H9 (cell line): ENCODE data around the gene POLDIP3. TPM values are rescaled to one million over a fixed set of nuclear protein-coding genes. Genes with fewer than 3 reads are reported as not detected.
"Not testable (repeated sequence)": the region's sequence is repeated elsewhere in the genome, so short reads cannot be mapped to it uniquely, and the experiment has no call there.

Experiments used
- DNase-seq: peaks from one replicate; pipeline ENCODE4 v3.0.0-alpha.2; 2017
- H2AFZ ChIP-seq: one replicate; pipeline ENCODE4 v1.6.1; 2013; ENCODE audit warnings: mild to moderate bottlenecking, low read length, control low read depth, moderate library complexity
- H2AK5ac ChIP-seq: 2 replicates; pipeline ENCODE4 v1.6.1; 2013; ENCODE audit warnings: low read length, control low read depth, mixed read lengths; ENCODE audit not compliant: insufficient read length
- H2BK120ac ChIP-seq: one replicate; pipeline ENCODE4 v1.6.1; 2013; ENCODE audit warnings: low read depth, mild to moderate bottlenecking, low read length, control low read depth, inconsistent platforms; ENCODE audit not compliant: poor library complexity, severe bottlenecking
- H2BK12ac ChIP-seq: 2 replicates; pipeline ENCODE4 v1.6.1; 2013; ENCODE audit warnings: low read length, control low read depth, mixed read lengths, low read depth; ENCODE audit not compliant: insufficient read length
- H2BK15ac ChIP-seq: 2 replicates; pipeline ENCODE4 v1.6.1; 2013; ENCODE audit warnings: low read depth, low read length, control low read depth
- H2BK20ac ChIP-seq: one replicate; pipeline ENCODE4 v1.6.1; 2013; ENCODE audit warnings: low read depth, mild to moderate bottlenecking, low read length, control low read depth, inconsistent platforms; ENCODE audit not compliant: poor library complexity, severe bottlenecking
- H2BK5ac ChIP-seq: 2 replicates; pipeline ENCODE4 v1.6.1; 2013; ENCODE audit warnings: low read length, control low read depth, mixed read lengths; ENCODE audit not compliant: insufficient read length
- H3K14ac ChIP-seq: 2 replicates; pipeline ENCODE4 v1.6.1; 2013; ENCODE audit warnings: low read length, control low read depth; ENCODE audit not compliant: insufficient read depth
- H3K18ac ChIP-seq: 2 replicates; pipeline ENCODE4 v1.6.1; 2013; ENCODE audit warnings: low read depth, mild to moderate bottlenecking, mixed read lengths, low read length, control low read depth; ENCODE audit not compliant: insufficient read length
- H3K23ac ChIP-seq: 2 replicates; pipeline ENCODE4 v1.6.1; 2013; ENCODE audit warnings: low read length, control low read depth, mixed read lengths, low read depth; ENCODE audit not compliant: insufficient read length
- H3K23me2 ChIP-seq: 2 replicates; pipeline ENCODE4 v1.6.1; 2013; ENCODE audit warnings: low read depth, mild to moderate bottlenecking, mixed read lengths, low read length, control low read depth; ENCODE audit not compliant: insufficient read length, poor library complexity, severe bottlenecking
- H3K27ac ChIP-seq: 2 replicates; pipeline ENCODE4 v1.5.1; 2013; ENCODE audit warnings: low read length, control low read depth, mixed read lengths, low read depth; ENCODE audit not compliant: insufficient read length
- H3K27me3 ChIP-seq: 2 replicates; pipeline ENCODE4 v1.6.1; 2013; ENCODE audit warnings: low read length, control low read depth, inconsistent platforms; ENCODE audit not compliant: insufficient read depth
- H3K4ac ChIP-seq: 2 replicates; pipeline ENCODE4 v1.6.1; 2013; ENCODE audit warnings: low read depth, mild to moderate bottlenecking, control low read depth, inconsistent platforms, low read length, moderate library complexity
- H3K4me1 ChIP-seq: 2 replicates; pipeline ENCODE4 v1.6.1; 2013; ENCODE audit warnings: low read length, control low read depth, inconsistent platforms; ENCODE audit not compliant: insufficient read depth
- H3K4me2 ChIP-seq: 2 replicates; pipeline ENCODE4 v1.6.1; 2013; ENCODE audit warnings: low read length, control low read depth, mixed read lengths; ENCODE audit not compliant: insufficient read length, insufficient read depth
- H3K56ac ChIP-seq: 2 replicates; pipeline ENCODE4 v1.6.1; 2013; ENCODE audit warnings: low read depth, mild to moderate bottlenecking, mixed read lengths, low read length, control low read depth; ENCODE audit not compliant: insufficient read length
- H3K79me1 ChIP-seq: 2 replicates; pipeline ENCODE4 v1.6.1; 2013; ENCODE audit warnings: low read depth, mild to moderate bottlenecking, moderate library complexity, low read length, control low read depth, inconsistent platforms; ENCODE audit not compliant: insufficient read depth, poor library complexity, severe bottlenecking
- H3K79me2 ChIP-seq: 2 replicates; pipeline ENCODE4 v1.6.1; 2013; ENCODE audit warnings: low read length, control low read depth, inconsistent platforms; ENCODE audit not compliant: insufficient read depth
- H3K9ac ChIP-seq: 2 replicates; pipeline ENCODE4 v1.6.1; 2013; ENCODE audit warnings: low read length, control low read depth, mixed read lengths; ENCODE audit not compliant: insufficient read length; ENCODE audit errors: extremely low read depth
- H3K9me3 ChIP-seq: one replicate; pipeline ENCODE4 v1.6.1; 2013; ENCODE audit warnings: low read depth, low read length, inconsistent platforms; ENCODE audit not compliant: control insufficient read depth
- H3T11ph ChIP-seq: one replicate; pipeline ENCODE4 v1.6.1; 2013; ENCODE audit warnings: mild to moderate bottlenecking, low read length, control low read depth, inconsistent platforms
- H4K20me1 ChIP-seq: one replicate; pipeline ENCODE4 v1.6.1; 2013; ENCODE audit not compliant: control insufficient read depth, insufficient read length, insufficient read depth
- H4K5ac ChIP-seq: 2 replicates; pipeline ENCODE4 v1.6.1; 2013; ENCODE audit warnings: low read depth, mild to moderate bottlenecking, mixed read lengths, low read length, control low read depth; ENCODE audit not compliant: insufficient read length
- H4K8ac ChIP-seq: replicated peaks from 2 replicates; pipeline ENCODE4 v1.6.1; 2013; ENCODE audit warnings: low read length, control low read depth, mixed read lengths, low read depth; ENCODE audit not compliant: insufficient read length
- H4K91ac ChIP-seq: 2 replicates; pipeline ENCODE4 v1.6.1; 2013; ENCODE audit warnings: low read depth, mild to moderate bottlenecking, moderate library complexity, mixed read lengths, low read length, control low read depth; ENCODE audit not compliant: insufficient read length
- H3K27ac Mint-ChIP-seq, 3 experiments: 2 replicates in 2 of 3; 3 replicates in 1 of 3; pipeline ENCODE4 v1.8.0; 2020 to 2021; ENCODE audit warnings: mixed read lengths in 3 of 3, mild to moderate bottlenecking in 1 of 3, moderate library complexity in 1 of 3
- H3K27me3 Mint-ChIP-seq: 2 replicates; pipeline ENCODE4 v1.8.0; 2021; ENCODE audit warnings: low read depth, mild to moderate bottlenecking, moderate library complexity, mixed read lengths
- H3K36me3 Mint-ChIP-seq, 3 experiments: 2 replicates in 2 of 3; 3 replicates in 1 of 3; pipeline ENCODE4 v1.8.0; 2020 to 2021; ENCODE audit warnings: low read depth in 3 of 3, mixed read lengths in 3 of 3; ENCODE audit not compliant: insufficient read depth in 1 of 3
- H3K4me1 Mint-ChIP-seq, 2 experiments: 2 replicates each; pipeline ENCODE4 v1.8.0; 2020; ENCODE audit warnings: mixed read lengths in 2 of 2
- H3K4me3 Mint-ChIP-seq, 2 experiments: 2 replicates in 1 of 2; 3 replicates in 1 of 2; pipeline ENCODE4 v1.8.0; 2020 to 2021; ENCODE audit warnings: mild to moderate bottlenecking in 2 of 2, mixed read lengths in 2 of 2, moderate library complexity in 1 of 2
- H3K9me3 Mint-ChIP-seq, 2 experiments: 2 replicates in 1 of 2; 3 replicates in 1 of 2; pipeline ENCODE4 v1.8.0; 2020; ENCODE audit warnings: mild to moderate bottlenecking in 2 of 2, mixed read lengths in 2 of 2, moderate library complexity in 1 of 2
- CTCF ChIP-seq: fragments of 200-600 bp; sonication (generic); conservative IDR thresholded peaks from 3 replicates; pipeline ENCODE4 v1.8.0; 2021; ENCODE audit warnings: antibody characterized with exemption, mild to moderate bottlenecking
- WGBS: extraction: QIAGEN DNeasy Blood & Tissue Kit; methylation state at CpG from one replicate; pipeline ENCODE4 v1.1.7; 2013; ENCODE audit warnings: missing lambda C conversion rate, low lambda C conversion rate, mixed read lengths; ENCODE audit not compliant: insufficient read length; ENCODE audit errors: extremely low coverage; 5-methylcytosine and 5-hydroxymethylcytosine counted together
- total RNA-seq: library from RNA; stranded (reverse); gene quantifications from 2 replicates; pipeline ENCODE4 v1.2.1, GENCODE V29; 2021

The POLDIP3 gene
- total RNA-seq, 1 experiment from 2014 or later = 90.8 TPM

GRCh38 chr22:42617155-42617983 lies 2.7 kb upstream of the POLDIP3 start:
- Histone ChIP-seq H4K5ac (no peak overlapping the region), H2BK5ac (no peak overlapping the region), H3K4ac (no peak overlapping the region), H3K27me3 (no peaks in the 10 kb centered on the region), H2AFZ (no peak overlapping the region), H2BK120ac (no peak overlapping the region), H3K23ac (no peak overlapping the region), H3K4me1 (peaks cover 3% of the 10 kb centered on the region; the same call in 1 of the 2 replicates), H3T11ph (no peak overlapping the region), H3K9ac (no peak overlapping the region), H3K79me1 (peaks cover 5% of the 10 kb centered on the region), H3K14ac (no peak overlapping the region), H4K20me1 (no peaks in the 10 kb centered on the region), H4K91ac (no peak overlapping the region), H3K79me2 (peaks cover 13% of the 10 kb centered on the region), H3K18ac (peak overlapping the region; percentile 58), H2BK15ac (no peak overlapping the region), H2BK20ac (no peak overlapping the region), H2BK12ac (no peak overlapping the region), H3K9me3 (no peaks in the 10 kb centered on the region), H3K4me2 (no peak overlapping the region), H3K23me2 (peaks cover 5% of the 10 kb centered on the region), H4K8ac (no peak overlapping the region), H2AK5ac (no peak overlapping the region), H3K27ac (no peak overlapping the region), H3K56ac (no peak overlapping the region)
- Mint-ChIP-seq H3K4me1 (peaks cover 29 to 38% of the 10 kb centered on the region in 2 experiments), H3K4me3 (peak overlapping the region in 1 of 2 experiments; percentile 12; a peak in 2 of 5 replicates), H3K27me3 (peaks cover 2% of the 10 kb centered on the region), H3K9me3 (no peaks in the 10 kb centered on the region; a peak in 1 of 5 replicates), H3K36me3 (peaks cover 3 to 24% (median 11%) of the 10 kb centered on the region in 3 experiments; a peak in 5 of 7 replicates), H3K27ac (peak overlapping the region in 2 of 3 experiments; percentile 40 to 48; a peak in 4 of 7 replicates)
- no peak for TF ChIP-seq CTCF
- no CpG with 5 or more reads among the region's 20 CpGs for WGBS
- DNase-seq = peak; percentile 57

GRCh38 chr22:42615860-42616175 lies 1.1 kb upstream of the POLDIP3 start:
- peak overlapping the region; percentile 42 for H3K4me2 ChIP-seq
- Mint-ChIP-seq H3K36me3 (peaks cover 9 to 33% (median 24%) of the 10 kb centered on the region in 3 experiments; a peak in 6 of 7 replicates), H3K4me3 (peak overlapping the region; percentile 93 to 94; a peak in 3 of 5 replicates), H3K4me1 (peaks cover 38% of the 10 kb centered on the region in 2 experiments), H3K27ac (peak overlapping the region; percentile 100; a peak in 5 of 7 replicates)
- not testable (repeated sequence) for H3K14ac ChIP-seq, H3K27me3 ChIP-seq, H3K9me3 ChIP-seq, H3K23ac ChIP-seq, H2BK15ac ChIP-seq, H3K9me3 Mint-ChIP-seq, H3T11ph ChIP-seq, H3K4me1 ChIP-seq, H3K9ac ChIP-seq, H3K56ac ChIP-seq, H2BK120ac ChIP-seq, H3K4ac ChIP-seq, H3K27ac ChIP-seq, H2BK20ac ChIP-seq, H3K23me2 ChIP-seq, H2AFZ ChIP-seq, H2BK12ac ChIP-seq, DNase-seq, H4K5ac ChIP-seq, H4K8ac ChIP-seq, H2BK5ac ChIP-seq, H4K20me1 ChIP-seq, H3K18ac ChIP-seq, H3K27me3 Mint-ChIP-seq, H2AK5ac ChIP-seq, H4K91ac ChIP-seq
- peaks cover 11% of the 10 kb centered on the region for H3K79me1 ChIP-seq
- H3K79me2 ChIP-seq = peaks cover 26% of the 10 kb centered on the region
- WGBS = no CpG with 5 or more reads among the region's 13 CpGs
